Panc1 (cell line): ENCODE results near the gene FES. TPM values are rescaled to one million over a fixed set of nuclear protein-coding genes. Genes with fewer than 3 reads are reported as not detected.

Experiments
- total RNA-seq: library from RNA; stranded (reverse); gene quantifications from one replicate; pipeline ENCODE4 v1.2.1, GENCODE V29; 2021; ENCODE audit not compliant: unreplicated experiment

FES gene
- total RNA-seq, 1 experiment from 2014 or later: 0.64 TPM

Other genes starting within 250 kb of the FES start
- 23.9 TPM for gene BLM, start 167.2 kb upstream of the FES start, total RNA-seq
- gene FURIN, start 15.9 kb upstream of the FES start, total RNA-seq: 62.0 TPM
- 77.2 TPM for gene MAN2A2, start 18.8 kb downstream of the FES start, total RNA-seq
- 5.3 TPM for gene HDDC3, start 48.0 kb downstream of the FES start, total RNA-seq
- gene UNC45A, start 50.8 kb downstream of the FES start, total RNA-seq: 84.4 TPM
- 23.6 TPM for gene RCCD1, start 70.4 kb downstream of the FES start, total RNA-seq
- gene PRC1, start 110.0 kb downstream of the FES start, total RNA-seq: 228 TPM
- 16.3 TPM for gene VPS33B, start 138.1 kb downstream of the FES start, total RNA-seq
- gene SV2B, start 215.8 kb downstream of the FES start, total RNA-seq: not detected